Subcutaneous abdominal adipose tissue (tissue), 5 donors: ENCODE results near the gene MYO3B.

Experiments
- H3K27ac ChIP-seq: one replicate; pipeline ENCODE4 v1.7.0; 2013; ENCODE audit warnings: low read depth, mild to moderate bottlenecking, inconsistent platforms, low read length, moderate library complexity
- H3K27me3 ChIP-seq, 5 donors: one replicate each; pipeline ENCODE4 v1.7.0; 2013; ENCODE audit warnings: low read length in 5 of 5, inconsistent platforms in 1 of 5; ENCODE audit not compliant: control insufficient read depth in 5 of 5, insufficient read depth in 4 of 5
- H3K36me3 ChIP-seq, 5 donors: one replicate each; pipeline ENCODE4 v1.7.0; 2013; ENCODE audit warnings: low read length in 5 of 5; ENCODE audit not compliant: control insufficient read depth in 5 of 5, insufficient read depth in 5 of 5
- H3K4me1 ChIP-seq, 5 donors: one replicate each; pipeline ENCODE4 v1.7.0; 2013; ENCODE audit warnings: low read length in 5 of 5, mild to moderate bottlenecking in 3 of 5, moderate library complexity in 1 of 5; ENCODE audit not compliant: control insufficient read depth in 5 of 5, insufficient read depth in 5 of 5
- H3K4me3 ChIP-seq, 5 donors: one replicate each; pipeline ENCODE4 v1.7.0; 2013; ENCODE audit warnings: low read length in 5 of 5, low read depth in 1 of 5
- H3K9ac ChIP-seq, 5 donors: one replicate each; pipeline ENCODE4 v1.7.0; 2013; ENCODE audit warnings: low read length in 5 of 5, mild to moderate bottlenecking in 4 of 5, moderate library complexity in 3 of 5
- H3K9me3 ChIP-seq, 5 donors: one replicate each; pipeline ENCODE4 v1.7.0; 2013; ENCODE audit warnings: low read length in 5 of 5; ENCODE audit not compliant: control insufficient read depth in 5 of 5
- donor health status: healthy.
- donor health status: healthy.
- donor health status: healthy.
- donor health status: healthy.
- donor health status: healthy.

MYO3B gene

GRCh38 chr2:170354855-170355780, 177.2 kb downstream of the MYO3B start:
- peaks cover 0 to 7% (median 0%) of the 10 kb centered on the region in 5 donors for H3K27me3 ChIP-seq
- H3K9me3 ChIP-seq: no peaks in the 10 kb centered on the region

GRCh38 chr2:170359466-170359865, 181.5 kb downstream of the MYO3B start:
- no peaks in the 10 kb centered on the region for H3K36me3 ChIP-seq
- no peak overlapping the region for H3K9ac ChIP-seq
- no peak overlapping the region for H3K27ac ChIP-seq
- peaks cover 0 to 2% (median 0%) of the 10 kb centered on the region in 5 donors for H3K4me1 ChIP-seq
- peaks cover 0 to 13% (median 5%) of the 10 kb centered on the region in 5 donors for H3K27me3 ChIP-seq
- H3K4me3 ChIP-seq: no peak overlapping the region
- H3K9me3 ChIP-seq: no peaks in the 10 kb centered on the region

More at GRCh38 chr2:170354855-170355780, 177.2 kb downstream of the MYO3B start:
- no peak overlapping the region for H3K4me3 ChIP-seq
- no peaks in the 10 kb centered on the region for H3K4me1 ChIP-seq
- H3K9ac ChIP-seq: no peak overlapping the region
- H3K36me3 ChIP-seq: no peaks in the 10 kb centered on the region
- H3K27ac ChIP-seq: no peak overlapping the region

DNA sequence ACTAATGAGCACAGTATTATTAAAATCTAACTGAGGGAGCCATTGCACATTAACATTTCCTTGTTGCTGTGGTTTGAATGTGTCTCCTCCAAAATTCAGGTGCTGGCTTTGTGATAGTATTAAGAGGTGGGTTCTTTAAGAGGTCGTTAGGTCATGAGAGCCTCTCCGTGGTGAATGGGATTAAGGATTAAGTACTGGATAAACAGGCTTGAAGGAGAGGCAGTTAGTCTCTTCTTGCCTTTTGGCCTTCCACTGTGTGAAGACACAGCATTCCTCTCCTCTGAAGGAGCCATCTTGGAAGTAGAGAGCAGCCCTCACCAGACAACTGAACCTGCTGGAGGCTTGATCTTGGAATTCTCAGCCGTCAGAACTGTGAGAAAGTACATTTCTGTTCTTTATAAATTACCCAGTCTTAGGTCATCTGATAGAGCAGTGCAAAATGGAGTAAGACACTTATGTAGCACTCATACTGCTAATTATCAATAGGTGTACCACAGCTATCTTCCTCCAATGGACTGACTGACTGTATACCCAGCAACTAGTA, 182.7 kb downstream of the MYO3B start:
- no peak overlapping the region for H3K4me3 ChIP-seq
- no peak overlapping the region for H3K9ac ChIP-seq
- H3K4me1 ChIP-seq: peaks cover 0 to 2% (median 0%) of the 10 kb centered on the region in 5 donors
- no peak overlapping the region for H3K27ac ChIP-seq
- no peaks in the 10 kb centered on the region for H3K9me3 ChIP-seq
- no peaks in the 10 kb centered on the region for H3K36me3 ChIP-seq
- peaks cover 0 to 21% (median 8%) of the 10 kb centered on the region in 5 donors for H3K27me3 ChIP-seq

GRCh38 chr2:170361090-170361936, 183.4 kb downstream of the MYO3B start:
- Histone ChIP-seq H3K4me3 (no peak overlapping the region), H3K27me3 (peaks cover 0 to 25% (median 8%) of the 10 kb centered on the region in 5 donors), H3K27ac (no peak overlapping the region), H3K4me1 (peaks cover 0 to 2% (median 0%) of the 10 kb centered on the region in 5 donors), H3K9me3 (no peaks in the 10 kb centered on the region), H3K36me3 (no peaks in the 10 kb centered on the region), H3K9ac (no peak overlapping the region)

- no peak overlapping the region for H3K27ac ChIP-seq
- no peaks in the 10 kb centered on the region for H3K9me3 ChIP-seq
- H3K27me3 ChIP-seq: peaks cover 2 to 25% (median 8%) of the 10 kb centered on the region in 5 donors
- H3K36me3 ChIP-seq: no peaks in the 10 kb centered on the region
- peaks cover 0 to 2% (median 0%) of the 10 kb centered on the region in 5 donors for H3K4me1 ChIP-seq
- H3K9ac ChIP-seq: no peak overlapping the region
- H3K4me3 ChIP-seq: no peak overlapping the region
Measured at GRCh38 chr2:170362313-170362870, 184.4 kb downstream of the MYO3B start.

- Histone ChIP-seq H3K9ac (no peak overlapping the region), H3K27ac (no peak overlapping the region), H3K36me3 (no peaks in the 10 kb centered on the region)
Measured at GRCh38 chr2:170362871-170363631, 185.1 kb downstream of the MYO3B start.

DNA sequence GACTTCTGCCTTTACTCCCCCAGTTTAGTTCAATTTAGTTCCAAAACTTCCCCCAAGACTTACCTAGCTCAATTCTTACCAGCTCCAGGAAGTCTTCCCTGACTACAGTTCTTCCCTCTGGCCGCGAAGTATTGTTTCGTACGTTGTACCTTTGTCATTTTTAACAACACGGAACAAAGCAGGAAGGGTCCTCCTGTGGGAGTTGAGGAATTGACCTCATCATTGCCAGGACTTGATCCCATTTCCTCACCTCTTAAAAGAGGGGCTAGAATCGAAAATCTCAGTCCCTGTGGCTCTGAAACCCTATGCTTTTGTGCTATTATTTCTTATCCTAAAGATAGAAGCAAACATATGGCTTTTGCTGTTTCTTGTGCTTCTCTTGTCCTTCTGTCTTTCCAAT, 187.1 kb downstream of the MYO3B start:
- Histone ChIP-seq H3K9me3 (no peaks in the 10 kb centered on the region), H3K36me3 (no peaks in the 10 kb centered on the region)

More at GRCh38 chr2:170362871-170363631, 185.1 kb downstream of the MYO3B start:
- H3K4me3 ChIP-seq: no peak overlapping the region
- peaks cover 0 to 2% (median 0%) of the 10 kb centered on the region in 5 donors for H3K4me1 ChIP-seq
- no peaks in the 10 kb centered on the region for H3K9me3 ChIP-seq
- peaks cover 5 to 26% (median 8%) of the 10 kb centered on the region in 5 donors for H3K27me3 ChIP-seq

GRCh38 chr2:170365686-170366085, 187.7 kb downstream of the MYO3B start:
- H3K9me3 ChIP-seq: no peaks in the 10 kb centered on the region
- peaks cover 0 to 2% (median 0%) of the 10 kb centered on the region in 5 donors for H3K4me1 ChIP-seq
- H3K9ac ChIP-seq: no peak overlapping the region
- peaks cover 5 to 35% (median 8%) of the 10 kb centered on the region in 5 donors for H3K27me3 ChIP-seq
- H3K36me3 ChIP-seq: no peaks in the 10 kb centered on the region
- H3K27ac ChIP-seq: no peak overlapping the region
- H3K4me3 ChIP-seq: no peak overlapping the region

More for the DNA sequence above, 187.1 kb downstream of the MYO3B start:
- Histone ChIP-seq H3K9ac (no peak overlapping the region), H3K27ac (no peak overlapping the region), H3K27me3 (peaks cover 5 to 33% (median 8%) of the 10 kb centered on the region in 5 donors), H3K4me1 (peaks cover 0 to 2% (median 0%) of the 10 kb centered on the region in 5 donors), H3K4me3 (no peak overlapping the region)

GRCh38 chr2:170368370-170368769, 190.4 kb downstream of the MYO3B start:
- no peaks in the 10 kb centered on the region for H3K36me3 ChIP-seq
- no peaks in the 10 kb centered on the region for H3K9me3 ChIP-seq
- peaks cover 3 to 38% (median 7%) of the 10 kb centered on the region in 5 donors for H3K27me3 ChIP-seq
- H3K27ac ChIP-seq: no peak overlapping the region
- H3K4me3 ChIP-seq: no peak overlapping the region
- H3K9ac ChIP-seq: no peak overlapping the region
- no peaks in the 10 kb centered on the region for H3K4me1 ChIP-seq
